B cell (primary cell): ENCODE results near the gene ITGB3. TPM values are rescaled to one million over a fixed set of nuclear protein-coding genes. Genes with fewer than 3 reads are reported as not detected.

Experiments used
- ATAC-seq: fragments of 200-7000 bp; cut with Tn5 transposase; one replicate; pipeline ENCODE4 v1.10.0; 2021; ENCODE audit warnings: low read depth, mild to moderate bottlenecking, moderate number of reproducible peaks, moderate library complexity
- CTCF ChIA-PET: fragments of 350-600 bp; sonication (Branson Sonifier 250); formaldehyde crosslinking; loops from one replicate; lab custom pipeline; 2021; ENCODE audit warnings: antibody characterized with exemption, inconsistent platforms; lab: Charles Lee
- POLR2A ChIA-PET: fragments of 350-600 bp; sonication (Branson Sonifier 250); formaldehyde crosslinking; loops from one replicate; lab custom pipeline; 2021; ENCODE audit warnings: antibody characterized with exemption; lab: Charles Lee
- DNase-seq: peaks from one replicate; pipeline ENCODE4 v3.0.0; 2013
- H2AFZ ChIP-seq: 2 replicates; pipeline ENCODE4 v1.6.1; 2012; ENCODE audit warnings: mild to moderate bottlenecking, low read depth, low read length; ENCODE audit not compliant: insufficient read depth, poor library complexity, severe bottlenecking
- H3K27ac ChIP-seq, 2 donors: 1 replicate in 1 of 2; 2 replicates in 1 of 2; pipeline ENCODE4 v1.5.1; 2012 to 2013; ENCODE audit warnings: low read length in 2 of 2, mild to moderate bottlenecking in 2 of 2, moderate library complexity in 1 of 2
- H3K27me3 ChIP-seq, 4 experiments: fragments of 200-600 bp in 1 of 4; sonication (generic) in 1 of 4; replicated peaks in 1 of 4; 1 replicate in 2 of 4; 2 replicates in 2 of 4; pipeline versions ENCODE4 v1.6.1 to v1.7.0; 2013 to 2016; ENCODE audit warnings: low read length in 3 of 4, mild to moderate bottlenecking in 2 of 4, mixed read lengths in 1 of 4, moderate library complexity in 1 of 4; ENCODE audit not compliant: insufficient read depth in 4 of 4, control insufficient read depth in 3 of 4; ENCODE audit errors: control extremely low read depth in 1 of 4
- H3K36me3 ChIP-seq, 2 experiments: replicated peaks in 1 of 2; 1 replicate in 1 of 2; 2 replicates in 1 of 2; pipeline versions ENCODE4 v1.6.1 to v1.7.1; 2013; ENCODE audit warnings: low read length in 1 of 2; ENCODE audit not compliant: insufficient read depth in 2 of 2, control insufficient read depth in 1 of 2; ENCODE audit errors: control extremely low read depth in 1 of 2, extremely low read depth in 1 of 2
- H3K4me1 ChIP-seq, 2 donors: fragments of 200-600 bp in 1 of 2; sonication (generic) in 1 of 2; 1 replicate in 1 of 2; 2 replicates in 1 of 2; pipeline versions ENCODE4 v1.5.1 to v1.6.1; 2013 to 2017; ENCODE audit warnings: low read length in 2 of 2; ENCODE audit not compliant: control insufficient read depth in 2 of 2, insufficient read depth in 2 of 2
- H3K4me2 ChIP-seq: replicated peaks from 2 replicates; pipeline ENCODE3; 2012; ENCODE audit warnings: mild to moderate bottlenecking, low read depth, low read length; ENCODE audit not compliant: poor library complexity, severe bottlenecking
- H3K4me3 ChIP-seq, 5 experiments: fragments of 200-600 bp in 1 of 5; sonication (generic) in 1 of 5; 1 replicate in 3 of 5; 2 replicates in 2 of 5; pipeline versions ENCODE4 v1.5.1 to v1.7.0; 2011 to 2016; ENCODE audit warnings: low read length in 4 of 5, mild to moderate bottlenecking in 4 of 5, low read depth in 2 of 5, control low read depth in 1 of 5, moderate library complexity in 1 of 5; ENCODE audit not compliant: insufficient read depth in 1 of 5; ENCODE audit errors: control extremely low read depth in 1 of 5, extremely low read depth in 1 of 5
- H3K79me2 ChIP-seq: fragments of 200-600 bp; sonication (generic); one replicate; pipeline ENCODE4 v1.6.0; 2016; ENCODE audit warnings: low read length; ENCODE audit not compliant: control insufficient read depth, insufficient read depth
- H3K9ac ChIP-seq: fragments of 200-600 bp; sonication (generic); 2 replicates; pipeline ENCODE4 v1.6.1; 2017; ENCODE audit warnings: mild to moderate bottlenecking, low read length, moderate library complexity
- H3K9me3 ChIP-seq, 3 donors: one replicate each; pipeline versions ENCODE4 v1.6.1 to v1.7.1; 2013; ENCODE audit warnings: low read length in 2 of 3; ENCODE audit not compliant: control insufficient read depth in 2 of 3, insufficient read depth in 1 of 3; ENCODE audit errors: control extremely low read depth in 1 of 3
- H4K20me1 ChIP-seq: 2 replicates; pipeline ENCODE4 v1.6.0; 2012; ENCODE audit warnings: mild to moderate bottlenecking, low read length; ENCODE audit not compliant: insufficient read depth, control insufficient read depth, poor library complexity, severe bottlenecking
- H3K27ac Mint-ChIP-seq: one replicate; pipeline ENCODE4 v1.8.0; 2021; ENCODE audit warnings: mixed read lengths
- H3K27me3 Mint-ChIP-seq: one replicate; pipeline ENCODE4 v1.8.0; 2021; ENCODE audit warnings: mixed read lengths
- H3K4me1 Mint-ChIP-seq: one replicate; pipeline ENCODE4 v1.8.0; 2021; ENCODE audit warnings: mixed read lengths
- H3K4me3 Mint-ChIP-seq: one replicate; pipeline ENCODE4 v1.8.0; 2021; ENCODE audit warnings: mixed read lengths
- H3K9me3 Mint-ChIP-seq: one replicate; pipeline ENCODE4 v1.8.0; 2022; ENCODE audit warnings: mixed read lengths; ENCODE audit not compliant: insufficient read depth
- CTCF ChIP-seq: fragments of 200-600 bp; IDR thresholded peaks from one replicate; pipeline ENCODE4 v1.8.0; 2022; ENCODE audit warnings: antibody characterized with exemption, mild to moderate bottlenecking
- EZH2 ChIP-seq: IDR thresholded peaks from 2 replicates; pipeline ENCODE4 v1.6.1; 2012; ENCODE audit warnings: borderline replicate concordance, low read depth, mild to moderate bottlenecking, moderate library complexity, low read length; ENCODE audit not compliant: insufficient read depth, poor library complexity, severe bottlenecking
- whole genome bisulfite sequencing: methylation state at CpG from one replicate; pipeline ENCODE4 v1.1.5; 2013; ENCODE audit warnings: missing lambda C conversion rate; ENCODE audit not compliant: insufficient coverage; 5-methylcytosine and 5-hydroxymethylcytosine counted together
- intact Hi-C: fragments of 100-400 bp; cut with micrococcal nuclease; formaldehyde crosslinking; loops from one replicate; pipeline ENCODE4 v1.10.0; 2022
- polyA plus RNA-seq: library from polyadenylated mRNA; depleted of rRNA; stranded (reverse); fragments of >200 nt; gene quantifications from 2 replicates; pipeline ENCODE4 v1.2.3, GENCODE V29; 2012
- total RNA-seq, 2 donors: library from RNA; stranded (reverse); fragments of 120-200 nt in 1 of 2; gene quantifications; 1 replicate in 1 of 2; 2 replicates in 1 of 2; pipeline versions ENCODE4 v1.2.3 to v1.2.4, GENCODE V29; 2013 to 2022

Gene ITGB3
- total and polyA plus RNA-seq, 2 donors (not counting 1 experiment from before 2014, with no cell fraction given), result 0.07 to 11.4 TPM

GRCh38 chr17:47323382-47324223 lies 70.0 kb downstream of the ITGB3 start, which contains the start of gene EFCAB13:
TSS of gene EFCAB13 (plus strand) at chr17:47323955. CDS start at chr17:47328354, 4,399 bp downstream.
- intact Hi-C loops, result loop anchor here (1.0 to 10.0 kb wide), 8 partner anchors 37 to 1129 kb away; partner anchors contain the start of genes CDC27, GOSR2 and KANSL1
- Histone ChIP-seq H4K20me1 (no peaks in the 10 kb centered on the region), H3K27ac (peak within 1 kb of the TSS; percentile 97 to 99), H3K79me2 (no peaks in the 10 kb centered on the region), H3K27me3 (no peaks in the 10 kb centered on the region), H3K4me3 (peak within 1 kb of the TSS; percentile 74 to 99 (median 91)), H3K36me3 (peaks cover 0 to 6% of the 10 kb centered on the region in 2 experiments), H2AFZ (peak within 1 kb of the TSS; percentile 95), H3K9me3 (peaks cover 0 to 4% (median 4%) of the 10 kb centered on the region in 3 donors), H3K4me1 (peaks cover 11 to 15% of the 10 kb centered on the region in 2 donors), H3K4me2 (peak within 1 kb of the TSS; percentile 89), H3K9ac (peak within 1 kb of the TSS; percentile 82)
- Mint-ChIP-seq H3K9me3 (no peaks in the 10 kb centered on the region), H3K27me3 (no peaks in the 10 kb centered on the region), H3K4me1 (peaks cover 25% of the 10 kb centered on the region), H3K4me3 (peak within 1 kb of the TSS; percentile 100), H3K27ac (peak within 1 kb of the TSS; percentile 99)
- CTCF ChIA-PET, result interaction anchor here (0.8 to 4.9 kb wide), 5 partner anchors 8 to 123 kb away, joined by 3 to 37 read pairs (median 3); partner anchors contain the start of gene ITGB3
- ATAC-seq, result peak; percentile 81
- under 1% methylated on average over 71 of the region's 72 CpGs for WGBS
- DNase-seq, result peak; percentile 95
- peak; percentile 45 for TF ChIP-seq CTCF
- TF ChIP-seq EZH2, result no peak
- POLR2A ChIA-PET, result interaction anchor here (0.6 to 2.7 kb wide), 10 partner anchors 9 to 329 kb away, joined by 3 to 15 read pairs (median 4); partner anchors contain the start of gene KPNB1
